Activated CD4-positive, alpha-beta T cell treated with anti-CD3 and anti-CD28 coated beads, Interleukin-2, Interleukin-6, amounts not matched to agents 100 ng/mL and 50 ng/mL, durations not matched to agents 16 hours and 8 hours (primary cell): ENCODE measurements around the gene ARMC2.
"Not testable (repeated sequence)": the region's sequence is repeated elsewhere in the genome, so short reads cannot be mapped to it uniquely, and the experiment has no call there.

ENCODE experiments used
- DNase-seq: peaks from one replicate; pipeline ENCODE4 v3.0.0-alpha.2; 2020

The ARMC2 gene

DNA sequence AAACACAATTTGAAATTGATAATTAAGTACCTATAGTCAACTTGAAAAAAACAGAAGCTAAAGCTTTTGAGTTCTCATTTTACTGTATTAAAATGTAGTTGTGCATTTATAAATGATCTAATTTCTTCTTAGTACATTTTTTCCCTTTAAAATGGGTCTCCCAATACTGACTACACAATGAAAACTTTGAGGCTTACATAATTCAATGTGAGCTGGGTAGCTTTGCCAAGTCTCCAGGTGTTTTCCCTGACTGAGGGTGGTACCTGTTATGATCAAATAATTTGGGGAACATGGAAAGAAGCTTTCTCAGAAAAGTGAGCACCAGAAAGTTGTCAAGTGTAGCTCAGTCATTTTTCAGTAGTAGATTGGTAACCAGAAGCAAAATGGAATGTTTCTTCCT is 74.3 kb downstream of the ARMC2 start:
- DNase-seq, result no peak

DNA sequence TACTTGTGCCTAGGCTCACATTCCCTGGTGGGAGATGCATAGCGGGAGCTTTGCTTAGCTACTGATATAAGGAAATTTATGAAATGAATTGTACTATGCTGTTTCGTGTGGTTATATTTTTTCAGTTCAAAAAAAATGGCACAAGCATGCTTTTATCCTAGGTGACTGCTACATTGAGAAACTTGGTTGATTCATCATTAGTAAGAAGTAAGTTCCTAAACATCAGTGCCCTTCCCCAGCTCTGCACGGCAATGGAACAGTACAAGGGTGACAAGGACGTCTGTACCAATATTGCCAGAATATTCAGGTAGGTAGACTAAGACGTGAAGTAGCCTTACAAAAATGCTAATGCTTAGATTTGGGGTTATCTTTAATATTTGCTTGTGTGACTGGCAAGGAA is 79.7 kb downstream of the ARMC2 start:
- DNase-seq, result no peak

GRCh38 chr6:108928650-108929049 is 80.4 kb downstream of the ARMC2 start:
- no peak for DNase-seq

DNA sequence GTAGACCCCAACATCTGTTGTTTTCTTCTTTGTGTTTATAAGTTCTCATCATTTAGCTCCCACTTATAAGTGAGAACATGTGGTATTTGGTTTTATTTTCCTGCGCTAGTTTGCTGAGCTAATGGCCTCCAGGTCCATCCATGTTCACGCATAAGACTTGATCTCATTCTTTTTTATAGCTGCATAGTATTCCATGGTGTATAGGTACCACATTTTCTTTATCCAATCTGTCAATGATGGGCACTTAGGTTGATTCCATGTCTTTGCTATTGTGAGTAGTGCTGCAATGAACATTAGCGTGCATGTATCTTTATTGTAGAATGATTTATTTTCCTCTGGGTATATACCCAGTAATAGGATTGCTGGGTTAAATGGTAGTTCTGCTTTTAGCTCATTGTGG is 82.9 kb downstream of the ARMC2 start:
- not testable (repeated sequence) for DNase-seq

DNA sequence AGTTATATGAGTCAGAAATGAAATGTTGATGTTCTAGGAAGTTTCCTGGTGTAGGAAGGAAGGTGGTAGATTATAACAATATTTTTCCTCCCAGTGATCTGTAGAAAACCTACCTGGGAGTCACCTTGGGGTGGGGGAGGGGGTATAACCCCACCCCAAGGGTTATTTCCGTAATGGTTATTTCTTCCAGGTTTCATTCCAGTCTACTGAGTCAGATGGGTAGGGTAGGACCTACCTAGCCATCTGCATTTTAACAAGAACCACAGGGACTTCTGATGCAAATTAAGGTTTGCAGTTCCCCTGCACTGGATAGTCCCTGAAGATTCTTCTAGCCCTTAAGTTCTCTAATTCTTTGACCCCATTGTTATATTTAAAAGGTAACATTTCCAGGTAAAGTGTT is 88.9 kb downstream of the ARMC2 start:
- no peak for DNase-seq

GRCh38 chr6:108940741-108941140 is 92.5 kb downstream of the ARMC2 start:
- no peak for DNase-seq

GRCh38 chr6:108941281-108941680 is 93.1 kb downstream of the ARMC2 start:
- DNase-seq, result no peak

GRCh38 chr6:108941859-108942258 is 93.6 kb downstream of the ARMC2 start:
- no peak for DNase-seq

- DNase-seq, result peak; percentile 70
Observed at GRCh38 chr6:108942556-108943492, 94.6 kb downstream of the ARMC2 start.

DNA sequence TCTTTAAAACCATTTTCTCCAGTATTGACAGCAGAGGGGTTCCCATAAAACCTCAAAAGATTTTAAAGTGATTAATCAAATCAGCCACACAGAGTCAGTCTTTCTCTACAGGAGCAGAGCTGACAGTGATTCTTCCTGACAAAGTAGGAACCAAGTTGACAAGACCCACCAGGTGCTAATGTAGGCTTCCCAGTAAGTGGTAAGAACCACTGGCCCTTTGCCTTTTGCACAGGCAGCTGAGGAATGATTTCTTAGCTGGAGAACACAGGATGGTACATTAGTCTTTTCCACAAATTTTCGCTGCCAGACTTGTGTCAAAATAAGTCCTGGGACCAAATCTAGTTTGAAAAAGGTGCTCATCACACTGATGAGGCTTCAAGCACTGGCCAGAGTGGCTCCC is 95.8 kb downstream of the ARMC2 start:
- DNase-seq, result no peak

DNA sequence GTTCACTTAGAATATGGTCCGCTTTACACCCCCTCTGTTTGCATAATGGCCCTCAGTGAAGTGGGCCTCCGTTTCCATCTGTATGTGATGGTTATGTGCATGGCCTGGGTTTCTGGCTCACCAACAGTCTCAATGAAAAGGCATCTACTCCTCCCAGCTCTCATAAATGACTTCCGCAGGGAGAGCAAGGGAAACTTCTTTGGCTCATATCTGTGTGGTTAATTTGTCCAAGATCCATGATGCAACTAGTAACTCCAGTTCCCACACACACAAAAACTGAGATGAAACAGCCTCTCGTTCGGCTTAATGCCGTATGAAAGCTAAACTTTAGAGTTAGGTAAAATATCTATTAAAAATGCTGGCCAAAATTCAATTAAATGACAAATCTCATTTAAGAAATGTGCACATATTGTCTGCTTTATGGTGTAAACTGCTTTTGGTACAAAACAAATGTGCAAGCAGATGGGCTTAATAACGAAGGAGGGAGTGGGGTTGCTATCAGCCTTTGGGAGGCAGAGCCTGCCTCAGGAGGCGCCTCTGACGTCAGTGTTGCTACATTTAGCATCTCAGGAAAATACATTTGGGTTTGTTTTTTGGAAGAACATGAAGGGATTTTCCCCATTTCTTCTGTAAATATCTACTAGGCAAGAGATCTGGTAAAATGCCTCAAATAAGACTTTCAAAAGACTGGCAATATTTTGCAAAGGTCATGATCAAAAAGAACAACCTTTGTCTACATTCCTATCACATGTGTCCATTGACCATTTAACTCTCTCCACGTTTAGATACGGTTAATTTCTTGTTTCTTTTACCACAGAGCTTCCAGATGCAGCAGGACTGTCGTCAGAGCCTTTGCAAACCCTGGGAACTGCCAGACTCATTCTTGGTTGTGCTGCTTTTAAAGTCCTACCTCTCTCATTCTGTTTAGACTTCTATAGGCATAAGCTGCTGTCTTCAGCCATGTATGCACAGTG is 96.8 kb downstream of the ARMC2 start:
- no peak for DNase-seq

- DNase-seq, result no peak
Observed at GRCh38 chr6:108945681-108946159, 97.5 kb downstream of the ARMC2 start.

GRCh38 chr6:108946695-108947094 is 98.5 kb downstream of the ARMC2 start:
- no peak for DNase-seq

GRCh38 chr6:108947114-108947854 is 99.1 kb downstream of the ARMC2 start:
- DNase-seq, result no peak

DNA sequence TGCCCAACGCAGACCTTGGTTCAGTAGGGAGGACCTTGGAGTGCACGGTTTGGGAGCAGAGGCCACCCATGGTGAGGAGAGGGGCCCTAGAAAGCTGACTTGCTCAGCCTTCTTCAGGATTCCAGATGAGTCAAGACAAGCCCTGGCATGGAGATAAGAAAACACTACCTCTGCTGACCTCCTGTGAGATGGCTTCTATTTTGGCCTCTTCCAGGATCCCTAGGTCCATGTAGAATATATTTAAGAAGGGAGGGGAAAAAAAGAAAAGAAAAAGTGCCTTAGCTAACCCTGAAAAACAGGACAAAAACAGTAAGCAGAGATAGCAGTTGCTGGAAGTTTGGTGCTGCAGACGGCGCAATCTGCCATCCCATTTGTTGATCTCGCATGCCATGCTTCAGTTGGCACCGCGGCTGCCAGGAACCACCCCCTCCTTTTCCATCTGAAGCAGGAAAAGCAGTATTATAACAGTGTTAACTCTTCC is 100.0 kb downstream of the ARMC2 start:
- DNase-seq, result no peak

GRCh38 chr6:108951351-108951953 is 103.2 kb downstream of the ARMC2 start:
- DNase-seq, result no peak

DNA sequence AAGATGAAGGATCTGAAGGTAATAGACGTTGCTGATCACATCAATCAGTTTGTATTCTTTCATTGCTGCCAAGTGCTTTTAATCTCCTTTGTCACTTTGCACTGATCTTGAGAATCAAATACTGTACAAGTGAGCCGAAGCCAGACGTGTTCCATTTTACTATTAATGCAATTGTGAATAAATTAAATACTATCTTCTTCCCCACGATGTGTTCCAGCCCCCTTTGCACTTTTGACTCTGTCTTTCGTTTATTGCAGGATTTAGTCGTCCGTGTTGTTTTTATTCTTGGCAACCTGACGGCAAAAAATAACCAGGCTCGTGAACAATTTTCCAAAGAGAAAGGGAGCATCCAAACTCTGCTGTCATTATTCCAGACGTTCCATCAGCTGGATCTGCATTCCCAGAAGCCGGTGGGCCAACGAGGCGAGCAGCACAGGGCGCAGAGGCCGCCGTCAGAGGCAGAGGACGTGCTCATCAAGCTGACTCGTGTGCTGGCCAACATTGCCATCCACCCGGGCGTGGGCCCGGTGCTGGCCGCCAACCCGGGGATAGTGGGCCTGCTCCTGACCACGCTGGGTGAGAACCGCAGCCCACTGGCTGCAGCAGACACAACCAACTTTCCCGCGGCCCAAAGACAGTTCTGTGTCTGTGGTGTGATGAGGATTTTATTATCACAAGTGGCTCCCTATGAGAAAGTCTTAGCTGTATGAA is 104.7 kb downstream of the ARMC2 start:
- no peak for DNase-seq

DNA sequence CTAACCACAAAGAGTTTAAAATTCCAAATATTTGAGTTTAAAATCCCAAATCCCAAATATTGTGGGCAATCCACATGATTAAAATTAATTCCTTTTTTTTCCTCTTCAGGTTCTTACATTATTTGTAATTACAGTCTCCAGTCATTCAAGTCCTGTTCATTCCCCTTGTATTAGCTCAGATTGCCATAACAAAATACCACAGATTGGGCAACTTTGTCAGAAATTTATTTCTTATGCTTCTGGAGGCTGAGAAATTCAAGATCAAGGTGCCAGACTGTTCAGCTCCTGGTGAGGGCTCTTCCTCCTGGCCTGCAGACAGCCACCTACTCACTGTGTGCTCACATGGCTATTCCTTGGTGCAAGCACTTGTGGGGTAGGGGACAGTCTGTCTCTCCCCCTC is 105.5 kb downstream of the ARMC2 start:
- no peak for DNase-seq

GRCh38 chr6:108955329-108955949 is 107.2 kb downstream of the ARMC2 start:
- peak; percentile 9 for DNase-seq

GRCh38 chr6:108957221-108957620 is 109.0 kb downstream of the ARMC2 start:
- DNase-seq, result no peak
